Nephron progenitor cell (in vitro differentiated cells): Measurements from ENCODE around the gene PDIA6.

ENCODE experiments used
- DNase-seq: peaks from one replicate; pipeline ENCODE4 v3.0.0; 2021
- H3K27ac Mint-ChIP-seq: 2 replicates; pipeline ENCODE4 v1.8.0; 2021; ENCODE audit warnings: mild to moderate bottlenecking, moderate library complexity, mixed read lengths
- H3K27me3 Mint-ChIP-seq: 2 replicates; pipeline ENCODE4 v1.8.0; 2021; ENCODE audit warnings: mild to moderate bottlenecking, low read depth, mixed read lengths; ENCODE audit not compliant: poor library complexity
- H3K36me3 Mint-ChIP-seq: 2 replicates; pipeline ENCODE4 v1.8.0; 2021; ENCODE audit warnings: low read depth, mixed read lengths
- H3K4me1 Mint-ChIP-seq: 2 replicates; pipeline ENCODE4 v1.8.0; 2021; ENCODE audit warnings: mixed read lengths
- H3K4me3 Mint-ChIP-seq: 2 replicates; pipeline ENCODE4 v1.8.0; 2021; ENCODE audit warnings: mild to moderate bottlenecking, moderate library complexity, mixed read lengths
- H3K9me3 Mint-ChIP-seq: 2 replicates; pipeline ENCODE4 v1.8.0; 2021; ENCODE audit warnings: mild to moderate bottlenecking, moderate library complexity, mixed read lengths
- TF ChIP-seq, protein P1 (sequence below): fragments of 200-600 bp; sonication (generic); IDR thresholded peaks from 2 replicates; pipeline ENCODE4 v1.5.0; 2021; ENCODE audit warnings: antibody characterized with exemption

PDIA6 gene

GRCh38 chr2:10775831-10776230 is 36.8 kb downstream of the PDIA6 start:
- no peak overlapping the region for H3K4me3 Mint-ChIP-seq

DNA sequence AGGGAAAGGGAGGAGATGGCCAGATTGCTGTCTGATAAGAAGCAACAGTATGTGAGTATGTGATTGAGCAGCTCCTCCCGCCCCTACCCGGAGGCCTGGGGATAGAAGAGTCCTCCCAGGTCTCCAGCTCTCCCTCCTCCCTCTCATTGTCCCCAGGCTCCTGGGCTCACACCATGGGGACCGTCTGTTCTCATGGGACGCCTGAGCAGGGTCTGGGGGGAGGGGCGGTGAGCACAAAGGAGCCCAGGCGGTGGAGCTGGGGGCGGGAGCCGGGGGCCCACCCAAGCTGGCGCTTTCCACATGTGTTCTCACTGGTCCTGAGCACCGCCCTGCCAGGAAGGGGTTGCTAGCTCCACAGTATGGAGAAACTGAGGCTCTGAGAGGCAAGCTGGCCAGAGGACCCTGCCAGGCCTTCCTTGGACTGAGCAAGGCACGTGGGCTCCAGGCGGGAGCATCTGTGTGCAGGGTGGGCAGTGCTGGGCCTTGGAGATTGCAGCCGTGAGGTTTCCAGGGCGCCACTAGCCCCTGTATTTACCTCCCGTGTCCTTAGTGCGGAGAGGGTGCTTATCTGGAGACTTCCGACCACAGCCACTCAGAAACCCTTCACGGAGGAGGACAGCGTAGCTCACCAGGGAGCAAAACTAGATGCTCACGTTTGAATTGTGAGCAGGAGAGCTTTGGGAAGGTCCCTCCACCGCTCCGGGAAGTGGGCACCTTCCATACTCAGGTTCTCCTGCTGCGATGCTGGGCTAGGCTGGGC is 37.4 kb downstream of the PDIA6 start:
- Mint-ChIP-seq H3K4me3 (no peak overlapping the region), H3K36me3 (peaks cover 10% of the 10 kb centered on the region), H3K27ac (peak overlapping the region; percentile 93), H3K27me3 (peaks cover 6% of the 10 kb centered on the region), H3K4me1 (peaks cover 28% of the 10 kb centered on the region), H3K9me3 (no peaks in the 10 kb centered on the region)
- TF ChIP-seq, protein P1, sequence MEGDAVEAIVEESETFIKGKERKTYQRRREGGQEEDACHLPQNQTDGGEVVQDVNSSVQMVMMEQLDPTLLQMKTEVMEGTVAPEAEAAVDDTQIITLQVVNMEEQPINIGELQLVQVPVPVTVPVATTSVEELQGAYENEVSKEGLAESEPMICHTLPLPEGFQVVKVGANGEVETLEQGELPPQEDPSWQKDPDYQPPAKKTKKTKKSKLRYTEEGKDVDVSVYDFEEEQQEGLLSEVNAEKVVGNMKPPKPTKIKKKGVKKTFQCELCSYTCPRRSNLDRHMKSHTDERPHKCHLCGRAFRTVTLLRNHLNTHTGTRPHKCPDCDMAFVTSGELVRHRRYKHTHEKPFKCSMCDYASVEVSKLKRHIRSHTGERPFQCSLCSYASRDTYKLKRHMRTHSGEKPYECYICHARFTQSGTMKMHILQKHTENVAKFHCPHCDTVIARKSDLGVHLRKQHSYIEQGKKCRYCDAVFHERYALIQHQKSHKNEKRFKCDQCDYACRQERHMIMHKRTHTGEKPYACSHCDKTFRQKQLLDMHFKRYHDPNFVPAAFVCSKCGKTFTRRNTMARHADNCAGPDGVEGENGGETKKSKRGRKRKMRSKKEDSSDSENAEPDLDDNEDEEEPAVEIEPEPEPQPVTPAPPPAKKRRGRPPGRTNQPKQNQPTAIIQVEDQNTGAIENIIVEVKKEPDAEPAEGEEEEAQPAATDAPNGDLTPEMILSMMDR = no peak
- no peak for DNase-seq

More at GRCh38 chr2:10775831-10776230, 36.8 kb downstream of the PDIA6 start:
- Mint-ChIP-seq H3K36me3 (peaks cover 15% of the 10 kb centered on the region), H3K27me3 (peaks cover 6% of the 10 kb centered on the region), H3K9me3 (no peaks in the 10 kb centered on the region), H3K4me1 (peaks cover 28% of the 10 kb centered on the region), H3K27ac (peak overlapping the region; percentile 93)
- DNase-seq = no peak
- TF ChIP-seq, protein P1 = no peak

- peaks cover 6% of the 10 kb centered on the region for H3K27me3 Mint-ChIP-seq
- TF ChIP-seq, protein P1 = no peak
- DNase-seq = no peak
- H3K27ac Mint-ChIP-seq = peak overlapping the region; percentile 86
- H3K36me3 Mint-ChIP-seq = peaks cover 4% of the 10 kb centered on the region
- no peaks in the 10 kb centered on the region for H3K9me3 Mint-ChIP-seq
- H3K4me1 Mint-ChIP-seq = peaks cover 28% of the 10 kb centered on the region
- H3K4me3 Mint-ChIP-seq = no peak overlapping the region
Measured at GRCh38 chr2:10774394-10774793, 38.2 kb downstream of the PDIA6 start.

GRCh38 chr2:10773821-10774341 is 38.7 kb downstream of the PDIA6 start:
- Mint-ChIP-seq H3K4me1 (peaks cover 28% of the 10 kb centered on the region), H3K9me3 (no peaks in the 10 kb centered on the region), H3K27ac (peak overlapping the region; percentile 17), H3K4me3 (no peak overlapping the region), H3K36me3 (peaks cover 4% of the 10 kb centered on the region), H3K27me3 (peaks cover 6% of the 10 kb centered on the region)
- TF ChIP-seq, protein P1 = no peak
- no peak for DNase-seq

DNA sequence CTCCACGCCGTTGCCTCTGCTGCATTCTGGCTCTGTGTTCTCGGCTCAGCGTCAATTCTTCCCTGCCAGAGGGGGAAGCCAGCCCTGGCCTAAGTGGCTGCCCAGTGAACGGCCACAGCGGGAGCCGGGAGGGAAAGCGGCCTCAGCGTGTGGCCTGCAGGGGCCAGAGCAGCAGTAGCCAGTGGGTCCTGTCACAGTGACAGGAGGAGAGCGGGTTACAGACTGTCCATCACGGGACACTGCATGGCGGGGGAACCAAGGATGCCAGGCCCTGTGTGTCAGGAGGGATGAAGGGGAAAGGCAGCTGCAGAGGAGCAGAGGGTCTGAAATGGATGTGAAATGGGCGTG is 39.7 kb downstream of the PDIA6 start:
- Mint-ChIP-seq H3K9me3 (no peaks in the 10 kb centered on the region), H3K27ac (peak overlapping the region; percentile 66), H3K4me3 (no peak overlapping the region), H3K4me1 (peaks cover 33% of the 10 kb centered on the region), H3K27me3 (peaks cover 6% of the 10 kb centered on the region), H3K36me3 (peaks cover 4% of the 10 kb centered on the region)
- TF ChIP-seq, protein P1 = no peak
- no peak for DNase-seq
